DMS 273 treated with DMSO at 0.1 percent for 48 hours (cell line): ENCODE measurements around the gene MAPT.
"Not testable (repeated sequence)": the region's sequence is repeated elsewhere in the genome, so short reads cannot be mapped to it uniquely, and the experiment has no call there.

Source experiments
- DNase-seq: peaks from one replicate; lab custom pipeline; 2025; lab: John Stamatoyannopoulos, UW

The MAPT gene

GRCh38 chr17:45862127-45862526 is 32.2 kb upstream of the MAPT start:
- DNase-seq, result not testable (repeated sequence)

GRCh38 chr17:45863857-45864654 is 30.3 kb upstream of the MAPT start:
- DNase-seq, result no peak

- no peak for DNase-seq
Observed at GRCh38 chr17:45867171-45867570, 27.2 kb upstream of the MAPT start.

- no peak for DNase-seq
Observed at GRCh38 chr17:45867702-45868101, 26.7 kb upstream of the MAPT start.

GRCh38 chr17:45868276-45868675 is 26.1 kb upstream of the MAPT start:
- DNase-seq, result no peak

GRCh38 chr17:45869676-45870341 is 24.5 kb upstream of the MAPT start:
- no peak for DNase-seq

- no peak for DNase-seq
Observed at GRCh38 chr17:45870342-45870974, 23.9 kb upstream of the MAPT start.

GRCh38 chr17:45871718-45872117 is 22.6 kb upstream of the MAPT start:
- DNase-seq, result no peak

- DNase-seq, result no peak
Observed at GRCh38 chr17:45873728-45874127, 20.6 kb upstream of the MAPT start.

- no peak for DNase-seq
Observed at GRCh38 chr17:45874151-45874550, 20.2 kb upstream of the MAPT start.

- no peak for DNase-seq
Observed at GRCh38 chr17:45876539-45876938, 17.8 kb upstream of the MAPT start.

GRCh38 chr17:45877467-45877866 is 16.9 kb upstream of the MAPT start:
- DNase-seq, result no peak

GRCh38 chr17:45883063-45883462 is 11.3 kb upstream of the MAPT start:
- peak; percentile 32 for DNase-seq

GRCh38 chr17:45886852-45887251 is 7.5 kb upstream of the MAPT start:
- DNase-seq, result no peak

GRCh38 chr17:45888392-45888791 is 6.0 kb upstream of the MAPT start:
- DNase-seq, result no peak

GRCh38 chr17:45889579-45889978 is 4.8 kb upstream of the MAPT start:
- DNase-seq, result no peak

- DNase-seq, result peak; percentile 39
Observed at GRCh38 chr17:45893725-45894021, 681 bp upstream of the MAPT start.

- no peak for DNase-seq
Observed at GRCh38 chr17:45895304-45895968, 1.1 kb downstream of the MAPT start.

GRCh38 chr17:45895969-45896785 is 1.8 kb downstream of the MAPT start:
- no peak for DNase-seq

GRCh38 chr17:45896803-45897693 is 2.7 kb downstream of the MAPT start:
- no peak for DNase-seq

- DNase-seq, result no peak
Observed at GRCh38 chr17:45900136-45900535, 5.8 kb downstream of the MAPT start.
